Endothelial cell of umbilical vein (primary cell): ENCODE data around the gene DAPK3. TPM values are rescaled to one million over a fixed set of nuclear protein-coding genes. Genes with fewer than 3 reads are reported as not detected.

Source experiments
- BruUV-seq: library from RNA; stranded (reverse); fragments of 400-500 nt; replicated peaks from 2 replicates; lab custom pipeline; 2021; lab: Mats Ljungman, UMichigan
- CTCF ChIA-PET: fragments of 300-600, 350-600 bp; sonication (Branson Sonifier 250); formaldehyde crosslinking; loops from one replicate; lab custom pipeline; 2021; ENCODE audit warnings: antibody characterized with exemption, inconsistent platforms; lab: Charles Lee
- POLR2A ChIA-PET: fragments of 300-600, 350-600 bp; sonication (Branson Sonifier 250); formaldehyde crosslinking; loops from one replicate; lab custom pipeline; 2021; ENCODE audit warnings: antibody characterized with exemption, inconsistent platforms; lab: Charles Lee
- DNase-seq: peaks from one replicate; pipeline ENCODE4 v3.0.0-alpha.2; 2011; ENCODE audit warnings: low read depth, low spot score
- FAIRE-seq: peaks from 2 replicates; lab custom pipeline; 2011; peaks lifted over from hg19 to GRCh38; lab: Jason Lieb, UNC
- H2AFZ ChIP-seq: 2 replicates; pipeline ENCODE4 v1.6.0; 2012; ENCODE audit warnings: low read depth, low read length, control low read depth, inconsistent platforms
- H3K27ac ChIP-seq: 2 replicates; pipeline ENCODE4 v1.5.1; 2011; ENCODE audit warnings: low read depth, mild to moderate bottlenecking, control low read depth, low read length, moderate library complexity; ENCODE audit not compliant: insufficient read depth
- H3K27me3 ChIP-seq, 2 experiments: 2 replicates each; pipeline versions ENCODE4 v1.6.0 to v1.6.1; 2011; ENCODE audit warnings: low read length in 2 of 2, mixed read lengths in 1 of 2; ENCODE audit not compliant: control insufficient read depth in 2 of 2, insufficient read depth in 2 of 2
- H3K36me3 ChIP-seq, 2 experiments: 2 replicates in 1 of 2; 3 replicates in 1 of 2; pipeline ENCODE4 v1.5.1; 2011; ENCODE audit warnings: low read length in 2 of 2, mild to moderate bottlenecking in 1 of 2, moderate library complexity in 1 of 2; ENCODE audit not compliant: control insufficient read depth in 2 of 2, insufficient read depth in 2 of 2; ENCODE audit errors: extremely low read depth in 1 of 2
- H3K4me1 ChIP-seq: 3 replicates; pipeline ENCODE4 v1.5.1; 2011; ENCODE audit warnings: mild to moderate bottlenecking, low read length; ENCODE audit not compliant: control insufficient read depth, insufficient read depth; ENCODE audit errors: extremely low read depth
- H3K4me2 ChIP-seq: 2 replicates; pipeline ENCODE4 v1.6.1; 2011; ENCODE audit warnings: low read length, control low read depth, mixed read lengths; ENCODE audit not compliant: insufficient read depth
- H3K4me3 ChIP-seq, 3 experiments: fragments of 200-600 bp in 1 of 3; sonication (generic), shearing (Covaris generic) in 1 of 3; replicated peaks in 1 of 3; 2 replicates each; pipeline ENCODE4 v1.5.1; 2011 to 2016; ENCODE audit warnings: control low read depth in 3 of 3, low read length in 3 of 3, mild to moderate bottlenecking in 2 of 3, inconsistent platforms in 1 of 3, low read depth in 1 of 3, moderate library complexity in 1 of 3; ENCODE audit not compliant: insufficient read depth in 1 of 3
- H3K79me2 ChIP-seq: 2 replicates; pipeline ENCODE4 v1.6.0; 2012; ENCODE audit warnings: low read length, inconsistent platforms; ENCODE audit not compliant: control insufficient read depth, insufficient read depth
- H3K9ac ChIP-seq: replicated peaks from 2 replicates; pipeline ENCODE3; 2011; ENCODE audit warnings: low read length, control low read depth; ENCODE audit not compliant: insufficient read depth; ENCODE audit errors: extremely low read depth
- H3K9me1 ChIP-seq: replicated peaks from 3 replicates; pipeline ENCODE4 v1.6.0; 2011; ENCODE audit warnings: mild to moderate bottlenecking, low read length; ENCODE audit not compliant: control insufficient read depth, insufficient read depth; ENCODE audit errors: extremely low read depth
- H3K9me3 ChIP-seq: replicated peaks from 2 replicates; pipeline ENCODE4 v1.5.1; 2012; ENCODE audit warnings: low read length, inconsistent platforms; ENCODE audit not compliant: control insufficient read depth, insufficient read depth
- H4K20me1 ChIP-seq: replicated peaks from 2 replicates; pipeline ENCODE3; 2011; ENCODE audit warnings: mild to moderate bottlenecking, low read length; ENCODE audit not compliant: control insufficient read depth, insufficient read depth; ENCODE audit errors: extremely low read depth
- EZH2 ChIP-seq: IDR thresholded peaks from 2 replicates; pipeline ENCODE4 v1.6.1; 2012; ENCODE audit warnings: borderline replicate concordance, low read depth, mild to moderate bottlenecking, moderate library complexity, low read length, inconsistent platforms; ENCODE audit not compliant: severe bottlenecking
- FOS ChIP-seq: IDR thresholded peaks from 2 replicates; pipeline ENCODE4 v1.6.1; 2011; ENCODE audit warnings: mild to moderate bottlenecking, low read length, moderate library complexity, borderline replicate concordance; ENCODE audit not compliant: insufficient read depth
- GATA2 ChIP-seq: IDR thresholded peaks from 2 replicates; pipeline ENCODE4 v1.7.0; 2011; ENCODE audit warnings: low read depth, mild to moderate bottlenecking, moderate library complexity, mixed read lengths, low read length; ENCODE audit not compliant: insufficient read length, insufficient read depth
- JUN ChIP-seq: IDR thresholded peaks from 2 replicates; pipeline ENCODE4 v1.6.1; 2011; ENCODE audit warnings: borderline replicate concordance, low read depth; ENCODE audit not compliant: insufficient read length, insufficient read depth
- MYC ChIP-seq: IDR thresholded peaks from one replicate; pipeline ENCODE4 v1.6.1; 2011; ENCODE audit warnings: mild to moderate bottlenecking, low read depth, low read length
- POLR2A ChIP-seq: IDR thresholded peaks from 2 replicates; pipeline ENCODE4 v1.6.1; 2012; ENCODE audit warnings: low read depth, mild to moderate bottlenecking, control low read depth, low read length
- POLR2AphosphoS5 ChIP-seq: IDR thresholded peaks from 2 replicates; pipeline ENCODE4 v1.6.1; 2012; ENCODE audit warnings: low read depth, mild to moderate bottlenecking, control low read depth, low read length, moderate library complexity; ENCODE audit not compliant: insufficient read depth
- dilution Hi-C: fragments of 300-500 bp; cut with MboI; formaldehyde crosslinking; loops from one replicate; pipeline ENCODE4 v1.15.0; 2019; ENCODE audit warnings: low sequenced_read_pairs; ENCODE audit not compliant: extremely low pct_ligation_motif_present
- intact Hi-C: fragments of 100-400 bp; cut with micrococcal nuclease; formaldehyde crosslinking; loops from one replicate; pipeline ENCODE4 v1.10.0; 2022
- polyA plus RNA-seq, 4 experiments: library from polyadenylated mRNA; depleted of rRNA in 3 of 4; stranded (reverse) in 3 of 4; unstranded in 1 of 4; fragments of >200 nt; gene quantifications; 2 replicates each; pipeline versions ENCODE4 v1.2.1 to v1.2.3, GENCODE V29; 2011 to 2012; ENCODE audit warnings: missing spikeins in 1 of 4
- total RNA-seq: library from RNA; stranded (reverse); gene quantifications from 2 replicates; pipeline ENCODE4 v1.2.3, GENCODE V29; 2021
- TF ChIP-seq, protein P1 (sequence below), 2 donors: IDR thresholded peaks; 1 replicate in 1 of 2; 2 replicates in 1 of 2; pipeline ENCODE4 v1.5.1; 2011; ENCODE audit warnings: low read length in 2 of 2, mild to moderate bottlenecking in 2 of 2, moderate library complexity in 2 of 2, control low read depth in 1 of 2, inconsistent platforms in 1 of 2, low read depth in 1 of 2; ENCODE audit not compliant: insufficient read depth in 1 of 2; ENCODE audit errors: extremely low read depth in 1 of 2
- TF ChIP-seq, protein P2 (sequence below): IDR thresholded peaks from 2 replicates; pipeline ENCODE4 v1.6.1; 2011; ENCODE audit not compliant: insufficient read depth, insufficient read length

The DAPK3 gene
- total and polyA plus RNA-seq, 2 donors (not counting 3 experiments of a cell fraction or from before 2014, with no cell fraction given): 157 to 175 TPM

DNA sequence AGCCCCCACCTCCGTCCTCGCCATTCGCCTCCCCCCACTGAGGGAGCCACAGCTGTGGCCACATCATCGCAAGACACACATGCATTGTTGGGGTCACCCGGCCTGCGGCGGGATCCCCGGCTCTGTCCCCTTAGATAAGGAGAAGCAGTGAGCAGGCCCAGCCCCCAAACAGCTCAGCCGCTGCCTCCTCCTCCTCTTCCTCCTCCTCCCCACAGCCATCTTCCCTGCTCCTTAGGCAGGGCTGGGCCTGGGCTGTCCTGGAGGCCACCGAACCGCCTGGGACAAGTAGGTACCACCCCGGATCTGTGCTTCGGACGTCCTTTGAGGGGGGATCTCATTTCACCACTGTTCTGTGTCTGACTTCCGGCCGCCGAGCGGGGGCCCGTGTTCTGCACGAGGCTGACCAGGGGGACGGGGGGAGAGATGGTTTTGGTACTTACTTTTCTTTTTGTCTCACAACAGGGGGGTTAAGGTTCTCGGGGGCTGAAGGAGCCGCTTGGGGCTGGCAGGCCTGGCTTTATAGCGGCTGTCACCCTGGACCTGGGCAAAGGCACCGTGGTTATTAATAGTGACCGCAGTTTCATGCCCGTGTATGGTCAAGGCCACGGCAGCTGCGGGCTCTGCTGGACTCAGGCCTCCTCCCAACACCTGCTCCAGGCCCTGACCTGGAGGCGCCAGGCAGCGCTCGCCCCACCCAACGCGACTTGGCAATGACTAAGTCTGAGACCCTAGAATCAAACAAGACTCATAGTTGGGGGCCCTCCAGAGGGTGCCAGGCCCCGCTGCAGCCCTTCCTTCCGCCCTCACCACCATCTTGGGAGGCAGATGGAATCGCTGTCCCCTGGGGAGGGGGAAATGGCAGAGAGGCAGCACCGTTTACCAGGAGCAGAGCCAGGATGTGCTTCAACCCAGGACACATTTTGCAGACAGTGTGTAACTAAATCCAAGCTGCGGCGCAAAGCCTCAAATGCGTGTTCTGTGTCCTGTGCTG is 19.7 kb downstream of the DAPK3 start:
- H3K27me3 ChIP-seq: no peaks in the 10 kb centered on the region
- no peaks in the 10 kb centered on the region for H4K20me1 ChIP-seq
- no peaks in the 10 kb centered on the region for H3K79me2 ChIP-seq
- H3K4me1 ChIP-seq: no peaks in the 10 kb centered on the region
- FAIRE-seq (no peak), DNase-seq (no peak)
- dilution Hi-C loops: no loop called here
- H3K4me3 ChIP-seq: no peak overlapping the region
- no peaks in the 10 kb centered on the region for H3K9me3 ChIP-seq
- CTCF ChIA-PET: interaction anchor here (1.6 kb wide), 1 partner anchor 9 kb away, joined by 3 read pairs; no protein-coding TSS in a partner anchor
- no peak overlapping the region for H3K4me2 ChIP-seq
- no TSS peak for BruUV-seq
- POLR2A ChIA-PET: no interaction called here
- H3K36me3 ChIP-seq: peaks cover 0 to 2% of the 10 kb centered on the region in 2 experiments
- H2AFZ ChIP-seq: no peak overlapping the region
- TF ChIP-seq, protein P1, sequence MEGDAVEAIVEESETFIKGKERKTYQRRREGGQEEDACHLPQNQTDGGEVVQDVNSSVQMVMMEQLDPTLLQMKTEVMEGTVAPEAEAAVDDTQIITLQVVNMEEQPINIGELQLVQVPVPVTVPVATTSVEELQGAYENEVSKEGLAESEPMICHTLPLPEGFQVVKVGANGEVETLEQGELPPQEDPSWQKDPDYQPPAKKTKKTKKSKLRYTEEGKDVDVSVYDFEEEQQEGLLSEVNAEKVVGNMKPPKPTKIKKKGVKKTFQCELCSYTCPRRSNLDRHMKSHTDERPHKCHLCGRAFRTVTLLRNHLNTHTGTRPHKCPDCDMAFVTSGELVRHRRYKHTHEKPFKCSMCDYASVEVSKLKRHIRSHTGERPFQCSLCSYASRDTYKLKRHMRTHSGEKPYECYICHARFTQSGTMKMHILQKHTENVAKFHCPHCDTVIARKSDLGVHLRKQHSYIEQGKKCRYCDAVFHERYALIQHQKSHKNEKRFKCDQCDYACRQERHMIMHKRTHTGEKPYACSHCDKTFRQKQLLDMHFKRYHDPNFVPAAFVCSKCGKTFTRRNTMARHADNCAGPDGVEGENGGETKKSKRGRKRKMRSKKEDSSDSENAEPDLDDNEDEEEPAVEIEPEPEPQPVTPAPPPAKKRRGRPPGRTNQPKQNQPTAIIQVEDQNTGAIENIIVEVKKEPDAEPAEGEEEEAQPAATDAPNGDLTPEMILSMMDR (IDR thresholded peaks at IDR 0.05; ENCODE audit: extremely low read depth in 1 of 2, insufficient read depth in 1 of 2, low read depth in 1 of 2, low read length in 2 of 2): no peak
- TF ChIP-seq JUN: no peak
- no peak for TF ChIP-seq POLR2AphosphoS5
- no peak for TF ChIP-seq POLR2A
- TF ChIP-seq MYC: no peak
- no peak for TF ChIP-seq FOS
- no peak for TF ChIP-seq EZH2
- TF ChIP-seq GATA2: no peak
- TF ChIP-seq, protein P2, sequence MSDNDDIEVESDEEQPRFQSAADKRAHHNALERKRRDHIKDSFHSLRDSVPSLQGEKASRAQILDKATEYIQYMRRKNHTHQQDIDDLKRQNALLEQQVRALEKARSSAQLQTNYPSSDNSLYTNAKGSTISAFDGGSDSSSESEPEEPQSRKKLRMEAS: no peak
- no peak overlapping the region for H3K27ac ChIP-seq
- intact Hi-C loops: no loop called here
- no peak overlapping the region for H3K9ac ChIP-seq
- H3K9me1 ChIP-seq: no peaks in the 10 kb centered on the region
